MM.1S (cell line): ENCODE data around the gene SLCO1B3.

Experiments used
- EZH2 ChIP-seq: fragments of 300-600 bp; sonication (generic); optimal IDR thresholded peaks from 2 replicates; pipeline ENCODE3; 2017; ENCODE audit warnings: low read depth, mild to moderate bottlenecking, antibody characterized with exemption, low read length, mixed read lengths
- TF ChIP-seq, protein P1 (sequence below): fragments of 300-600 bp; sonication (generic); IDR thresholded peaks from 2 replicates; pipeline ENCODE4 v1.5.1; 2016; ENCODE audit warnings: antibody characterized with exemption, low read length, mixed read lengths

- TF ChIP-seq, protein P1, sequence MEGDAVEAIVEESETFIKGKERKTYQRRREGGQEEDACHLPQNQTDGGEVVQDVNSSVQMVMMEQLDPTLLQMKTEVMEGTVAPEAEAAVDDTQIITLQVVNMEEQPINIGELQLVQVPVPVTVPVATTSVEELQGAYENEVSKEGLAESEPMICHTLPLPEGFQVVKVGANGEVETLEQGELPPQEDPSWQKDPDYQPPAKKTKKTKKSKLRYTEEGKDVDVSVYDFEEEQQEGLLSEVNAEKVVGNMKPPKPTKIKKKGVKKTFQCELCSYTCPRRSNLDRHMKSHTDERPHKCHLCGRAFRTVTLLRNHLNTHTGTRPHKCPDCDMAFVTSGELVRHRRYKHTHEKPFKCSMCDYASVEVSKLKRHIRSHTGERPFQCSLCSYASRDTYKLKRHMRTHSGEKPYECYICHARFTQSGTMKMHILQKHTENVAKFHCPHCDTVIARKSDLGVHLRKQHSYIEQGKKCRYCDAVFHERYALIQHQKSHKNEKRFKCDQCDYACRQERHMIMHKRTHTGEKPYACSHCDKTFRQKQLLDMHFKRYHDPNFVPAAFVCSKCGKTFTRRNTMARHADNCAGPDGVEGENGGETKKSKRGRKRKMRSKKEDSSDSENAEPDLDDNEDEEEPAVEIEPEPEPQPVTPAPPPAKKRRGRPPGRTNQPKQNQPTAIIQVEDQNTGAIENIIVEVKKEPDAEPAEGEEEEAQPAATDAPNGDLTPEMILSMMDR = no peak
- no peak for TF ChIP-seq EZH2
Measured at GRCh38 chr12:20808521-20808920, 2.0 kb upstream of the SLCO1B3 start.
